NCI-H2029 treated with DMSO at 0.1 percent for 48 hours (cell line): ENCODE results near the gene GJC2.

Experiments used
- DNase-seq: peaks from one replicate; lab custom pipeline; 2025; lab: John Stamatoyannopoulos, UW

Gene GJC2

GRCh38 chr1:228114827-228115226, 34.9 kb upstream of the GJC2 start:
- no peak for DNase-seq

- no peak for DNase-seq
These were observed 32.4 kb upstream of the GJC2 start for GRCh38 chr1:228117335-228117734.

- no peak for DNase-seq
These were observed 31.7 kb upstream of the GJC2 start for GRCh38 chr1:228118040-228118439.

- no peak for DNase-seq
These were observed 29.4 kb upstream of the GJC2 start for GRCh38 chr1:228120351-228120750.

GRCh38 chr1:228120857-228121489, 28.8 kb upstream of the GJC2 start:
- DNase-seq: no peak

- DNase-seq: no peak
These were observed 26.7 kb upstream of the GJC2 start for GRCh38 chr1:228122921-228123441.

DNA sequence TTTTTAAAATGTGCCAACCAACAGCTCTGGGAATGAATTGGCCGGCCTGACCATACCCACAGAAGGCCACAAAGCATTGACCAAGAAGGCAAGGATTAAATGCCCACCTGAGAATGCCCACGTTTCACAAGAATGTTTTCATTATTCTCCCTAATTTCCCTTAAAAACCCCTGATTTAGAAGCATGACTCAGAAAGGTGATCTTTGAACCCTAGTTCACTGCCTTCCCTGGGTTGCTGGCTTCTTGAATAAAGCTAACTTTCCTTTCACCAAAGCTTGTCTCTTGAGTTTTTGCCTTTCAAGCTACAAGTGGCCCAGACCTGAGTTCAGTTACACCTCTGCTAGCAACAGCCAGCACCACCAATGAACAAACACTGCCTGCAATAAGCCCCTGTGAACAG, 26.2 kb upstream of the GJC2 start:
- no peak for DNase-seq

DNA sequence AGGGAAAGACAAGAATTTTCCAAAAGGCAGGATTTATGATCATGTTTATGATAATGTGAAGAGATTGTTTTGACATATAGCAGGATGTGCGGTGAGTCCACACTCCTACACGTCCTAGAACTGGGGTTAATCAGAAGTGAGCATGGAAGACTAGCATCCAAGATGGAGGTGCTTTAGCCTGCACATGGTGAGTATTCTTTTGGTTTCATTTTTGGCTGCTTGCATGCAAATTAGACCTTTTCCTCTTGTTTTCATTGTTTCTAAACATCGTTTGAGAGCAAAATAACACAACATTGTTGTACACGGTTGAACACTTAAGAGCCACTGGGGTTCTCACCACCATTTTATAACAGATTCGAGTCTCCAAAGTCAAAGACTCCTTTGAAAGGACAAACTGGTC, 24.5 kb upstream of the GJC2 start:
- no peak for DNase-seq

DNA sequence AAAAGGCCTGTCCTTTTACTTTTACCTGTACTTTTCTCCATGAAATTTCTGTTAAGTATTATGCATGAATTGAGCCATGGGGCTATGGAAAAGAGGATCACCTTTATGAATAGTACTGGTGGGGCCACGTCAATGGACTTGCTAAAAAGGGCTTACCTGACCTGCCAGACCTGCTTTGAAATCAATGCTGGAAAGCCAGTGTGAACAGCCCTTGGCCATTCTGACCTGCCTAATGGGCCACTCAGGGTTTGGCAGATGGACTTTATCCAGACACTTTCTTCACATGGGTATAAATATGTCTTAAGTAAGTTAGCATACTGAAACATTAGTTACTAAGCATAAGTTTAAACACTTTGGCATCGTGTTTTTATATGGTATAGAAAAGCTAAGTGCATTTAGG, 18.0 kb upstream of the GJC2 start:
- DNase-seq: no peak

GRCh38 chr1:228134591-228134990, 15.1 kb upstream of the GJC2 start:
- DNase-seq: no peak

DNA sequence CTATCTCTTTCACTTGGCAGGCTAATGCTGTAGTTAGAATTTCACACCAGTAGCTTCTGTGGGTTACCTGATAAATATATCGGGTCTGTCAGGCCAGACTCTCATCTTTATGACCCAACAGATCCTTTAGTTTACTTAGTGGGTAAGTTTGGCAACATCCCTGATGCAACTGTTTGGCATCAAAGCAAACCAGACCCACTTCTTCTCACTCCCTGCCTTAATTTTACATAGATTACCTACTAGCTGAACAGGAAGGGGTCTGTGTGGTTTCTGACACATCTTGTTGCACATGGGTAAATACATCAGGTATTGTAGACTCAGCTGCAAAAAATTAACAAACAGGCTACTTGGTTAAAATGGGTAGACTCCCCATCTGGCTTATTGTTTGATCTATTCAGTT, 12.8 kb upstream of the GJC2 start:
- DNase-seq: no peak

GRCh38 chr1:228139406-228139930, 10.3 kb upstream of the GJC2 start:
- no peak for DNase-seq

- DNase-seq: peak; percentile 87
These were observed 9.6 kb upstream of the GJC2 start, which contains the start of gene GUK1 for GRCh38 chr1:228139931-228140723. Gene GUK1, plus strand, starts transcription at chr1:228140279. Its CDS starts 24 bp downstream, at chr1:228140303.

DNA sequence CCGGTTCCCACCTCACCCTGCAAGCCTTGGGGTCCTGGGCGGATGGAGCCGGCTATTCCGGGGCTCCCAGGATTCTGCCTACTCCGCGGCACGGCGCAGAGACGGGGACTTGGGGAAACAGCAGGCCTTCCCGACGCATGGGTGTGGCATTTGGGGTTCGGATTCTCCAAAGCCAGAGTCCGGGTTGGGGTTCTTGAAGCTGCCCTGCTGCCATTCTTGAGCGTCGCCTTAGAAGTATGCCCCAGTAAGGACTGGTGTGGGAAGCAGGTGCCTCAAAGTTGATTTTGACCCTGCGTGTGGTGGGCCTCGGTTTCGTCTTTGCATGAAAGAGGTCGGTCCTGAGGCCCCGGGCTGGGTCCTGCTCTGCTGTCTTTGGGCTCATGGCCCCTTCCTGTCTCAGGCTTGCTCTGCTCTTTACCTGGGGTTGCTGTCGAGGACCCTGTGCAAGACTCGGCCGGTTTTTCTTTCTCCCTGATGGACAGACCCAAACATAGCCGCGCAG, 9.0 kb upstream of the GJC2 start:
- no peak for DNase-seq

DNA sequence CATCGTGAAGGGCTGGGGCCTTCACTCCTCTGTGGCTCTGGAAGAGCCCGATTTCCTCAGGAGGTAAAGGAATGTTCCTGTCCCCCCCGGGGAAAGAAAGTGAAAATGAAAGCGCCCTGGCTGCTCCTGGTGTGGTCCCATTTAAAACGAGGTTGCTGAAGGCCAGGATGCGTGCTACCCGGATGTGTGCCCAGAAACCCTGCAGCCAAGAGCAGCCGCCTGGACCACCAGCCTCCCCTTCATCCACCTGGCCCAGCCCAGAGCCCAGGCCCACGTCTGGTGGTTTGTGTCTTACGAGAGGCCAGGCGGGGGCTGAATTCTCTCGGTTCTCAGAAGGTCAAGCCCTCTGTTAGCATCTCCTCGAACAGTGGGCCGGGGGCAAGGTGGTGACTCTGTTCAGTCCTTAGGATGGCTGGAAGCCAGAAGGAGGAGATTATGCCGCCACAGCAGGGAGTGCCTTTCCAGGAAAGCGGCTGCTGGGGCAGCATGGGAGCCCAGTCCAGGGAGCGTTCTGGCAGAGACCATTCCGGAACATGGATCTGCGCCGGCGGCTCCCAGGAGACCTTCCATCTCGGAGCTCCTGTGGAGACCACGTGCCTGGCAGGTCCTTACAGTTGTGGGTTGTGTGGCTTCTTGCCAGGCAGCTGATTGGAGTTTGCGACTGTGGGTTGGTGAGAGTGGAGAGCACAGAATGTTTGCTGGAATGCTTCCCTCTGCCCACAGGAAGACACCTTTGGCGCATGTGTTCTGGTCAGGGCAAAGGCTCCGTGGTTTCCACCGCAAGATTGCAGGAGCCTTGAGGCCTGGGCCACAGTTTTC, 8.3 kb upstream of the GJC2 start:
- no peak for DNase-seq

DNA sequence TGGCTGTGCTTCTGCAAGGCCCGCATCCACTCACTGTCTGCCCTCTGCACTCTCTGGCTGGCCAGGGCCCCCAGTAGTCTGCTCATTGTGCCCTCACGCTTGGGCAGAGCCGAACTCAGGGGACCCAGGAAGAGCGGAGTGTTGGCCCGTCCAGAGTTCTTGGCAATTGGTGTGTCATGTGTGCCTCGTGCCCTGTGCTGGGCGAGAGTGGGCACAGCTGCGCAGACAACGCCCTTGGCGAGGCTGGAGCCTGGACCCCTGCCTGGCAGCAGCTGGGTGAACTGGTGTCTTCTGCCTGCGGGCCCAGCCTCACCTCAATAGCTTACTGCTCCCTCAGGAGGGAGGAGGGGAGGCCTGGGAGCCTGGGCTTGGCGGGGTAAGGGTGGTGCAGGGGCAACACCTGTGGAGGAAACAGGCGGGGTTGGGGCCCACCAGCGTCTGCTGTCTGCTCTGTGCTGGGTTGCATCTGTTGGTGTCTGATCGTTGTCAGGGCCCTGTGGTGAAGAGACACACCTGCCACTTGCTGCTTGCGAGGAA, 7.5 kb upstream of the GJC2 start:
- DNase-seq: no peak

DNA sequence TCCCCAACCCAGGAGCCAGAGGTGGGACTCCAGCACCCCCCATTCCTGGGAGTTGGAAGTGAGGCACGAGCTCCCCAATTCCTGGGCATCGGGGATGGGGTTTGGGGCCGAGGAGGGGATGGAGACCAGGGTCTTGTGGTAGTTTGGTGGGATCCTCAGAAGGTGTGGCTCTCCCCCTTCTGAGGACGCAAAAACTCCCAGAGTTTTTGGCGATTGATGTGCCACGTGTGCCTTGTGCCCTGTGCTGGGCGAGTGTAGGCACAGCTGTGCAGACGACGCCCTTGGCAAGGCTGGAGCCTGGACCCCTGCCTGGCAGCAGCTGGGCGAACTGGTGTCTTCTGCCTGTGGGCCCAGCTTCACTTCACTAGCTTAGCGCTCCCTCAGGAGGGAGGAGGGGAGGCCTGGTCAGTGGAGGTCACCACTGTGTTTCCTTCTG, 7.0 kb upstream of the GJC2 start:
- DNase-seq: no peak

DNA sequence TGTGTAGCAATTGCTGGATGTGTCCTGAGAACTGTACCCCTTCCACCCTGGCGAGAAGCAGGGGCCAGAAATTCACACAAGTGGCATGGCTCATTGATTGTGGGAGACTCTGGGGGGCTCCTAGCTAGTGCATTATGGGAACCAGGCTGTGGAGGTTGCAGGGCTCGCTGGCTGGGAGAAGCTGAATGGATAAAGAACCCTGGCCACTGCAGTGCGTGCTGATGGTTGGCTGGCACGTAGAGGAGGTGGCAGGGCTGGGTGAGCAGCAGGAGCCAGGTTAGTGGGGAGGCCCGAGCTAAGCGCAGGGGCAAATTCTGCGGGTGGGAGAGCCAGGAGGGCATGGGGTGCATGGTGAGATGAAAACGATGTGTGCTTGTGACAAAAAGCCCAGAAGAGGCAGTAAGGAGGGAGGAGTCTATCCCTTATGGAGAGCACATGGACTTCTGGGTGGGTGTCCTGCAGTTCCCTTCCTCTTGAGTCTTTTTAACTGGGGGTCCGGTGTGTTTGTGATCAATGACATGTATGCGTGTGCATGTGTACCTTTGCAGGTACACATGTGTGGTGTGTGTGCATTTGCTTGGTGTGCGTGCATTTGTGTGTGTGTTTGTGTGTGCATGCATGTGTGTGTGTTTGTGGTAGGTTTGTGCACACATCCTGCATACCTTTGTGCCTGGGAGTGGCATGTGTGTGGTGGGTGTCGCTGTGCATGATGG, 6.1 kb upstream of the GJC2 start:
- DNase-seq: no peak

- DNase-seq: no peak
These were observed 5.3 kb upstream of the GJC2 start for GRCh38 chr1:228144193-228144992.

DNA sequence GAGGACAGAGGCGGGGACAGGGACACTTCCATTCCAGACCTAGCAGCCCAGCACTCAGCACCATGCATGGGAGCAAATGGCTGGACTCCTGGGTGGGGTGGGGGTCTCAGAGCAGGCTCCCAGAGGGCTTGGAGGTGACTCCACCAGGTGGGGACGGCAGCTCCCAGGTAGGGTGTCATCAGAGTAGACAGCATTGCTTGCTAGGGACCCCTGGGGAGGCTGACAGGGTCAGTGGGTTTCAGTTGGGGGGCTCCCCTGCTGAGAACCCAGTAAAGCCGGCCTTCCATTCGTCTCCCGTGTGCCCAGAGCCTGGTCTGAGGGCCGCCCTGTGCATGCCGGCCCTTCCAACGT, 4.8 kb upstream of the GJC2 start:
- no peak for DNase-seq
